Fibroblast of mammary gland (primary cell): ENCODE measurements around the gene PIEZO1.

Experiments
- DNase-seq: peaks from one replicate; pipeline ENCODE4 v3.0.0-alpha.2; 2010; ENCODE audit warnings: low read depth
- H3K4me3 ChIP-seq: 2 replicates; pipeline ENCODE4 v1.5.1; 2011; ENCODE audit warnings: low read depth, mild to moderate bottlenecking, low read length, moderate library complexity; ENCODE audit not compliant: control insufficient read depth
- CTCF ChIP-seq: conservative IDR thresholded peaks from 2 replicates; pipeline ENCODE4 v1.5.1; 2011; ENCODE audit warnings: low read depth, low read length, inconsistent platforms; ENCODE audit not compliant: control insufficient read depth, insufficient read depth

PIEZO1 gene

GRCh38 chr16:88769617-88770460, 15.2 kb downstream of the PIEZO1 start:
- H3K4me3 ChIP-seq: no peak overlapping the region
- TF ChIP-seq CTCF: no peak
- DNase-seq: no peak

- no peak for TF ChIP-seq CTCF
- DNase-seq: peak; percentile 75
- no peak overlapping the region for H3K4me3 ChIP-seq
Observed at GRCh38 chr16:88768071-88768783, 16.8 kb downstream of the PIEZO1 start.

- TF ChIP-seq CTCF: no peak
- no peak for DNase-seq
- H3K4me3 ChIP-seq: no peak overlapping the region
Observed at GRCh38 chr16:88767546-88768070, 17.4 kb downstream of the PIEZO1 start.

GRCh38 chr16:88766975-88767374, 18.0 kb downstream of the PIEZO1 start:
- DNase-seq: no peak
- no peak overlapping the region for H3K4me3 ChIP-seq

GRCh38 chr16:88764913-88765349, 20.1 kb downstream of the PIEZO1 start:
- H3K4me3 ChIP-seq: no peak overlapping the region
- no peak for TF ChIP-seq CTCF
- no peak for DNase-seq

More at GRCh38 chr16:88766975-88767374, 18.0 kb downstream of the PIEZO1 start:
- TF ChIP-seq CTCF: no peak

GRCh38 chr16:88764080-88764479, 20.9 kb downstream of the PIEZO1 start:
- no peak for TF ChIP-seq CTCF
- no peak overlapping the region for H3K4me3 ChIP-seq
- DNase-seq: no peak
